SH-SY5Y (cell line): Measurements from ENCODE around the gene IGF1.

ENCODE experiments used
- GATA2 ChIP-seq: IDR thresholded peaks from 2 replicates; pipeline ENCODE4 v1.6.1; 2011; ENCODE audit warnings: mild to moderate bottlenecking, low read depth, low read length
- GATA3 ChIP-seq: IDR thresholded peaks from 2 replicates; pipeline ENCODE4 v1.6.1; 2011; ENCODE audit warnings: low read depth, mild to moderate bottlenecking, low read length, moderate library complexity

DNA sequence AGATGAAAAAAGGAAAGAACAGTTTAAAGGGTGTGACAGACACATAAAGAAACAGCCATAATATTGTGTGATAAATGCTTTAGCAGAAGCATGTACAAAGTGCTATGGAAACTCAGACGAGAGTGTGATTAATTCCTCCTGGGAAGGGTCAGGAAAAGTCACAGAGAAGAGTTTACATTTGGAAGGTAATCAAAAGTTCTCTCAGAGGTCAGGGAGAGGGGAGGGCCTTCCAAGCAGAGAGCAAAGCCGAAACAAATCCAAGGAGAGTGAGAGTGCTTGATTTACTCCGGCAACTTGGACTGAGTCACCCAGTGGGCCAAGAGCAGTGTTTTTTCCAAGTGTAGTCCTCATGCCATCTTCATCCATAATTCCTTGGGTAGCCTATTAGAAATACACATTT lies 108.3 kb downstream of the IGF1 start:
- TF ChIP-seq GATA2 = no peak
- TF ChIP-seq GATA3 = no peak
